ENCODE results near the gene FLRT1.
"Not testable (repeated sequence)": the region's sequence is repeated elsewhere in the genome, so short reads cannot be mapped to it uniquely, and the experiment has no call there.

Gene FLRT1

DNA sequence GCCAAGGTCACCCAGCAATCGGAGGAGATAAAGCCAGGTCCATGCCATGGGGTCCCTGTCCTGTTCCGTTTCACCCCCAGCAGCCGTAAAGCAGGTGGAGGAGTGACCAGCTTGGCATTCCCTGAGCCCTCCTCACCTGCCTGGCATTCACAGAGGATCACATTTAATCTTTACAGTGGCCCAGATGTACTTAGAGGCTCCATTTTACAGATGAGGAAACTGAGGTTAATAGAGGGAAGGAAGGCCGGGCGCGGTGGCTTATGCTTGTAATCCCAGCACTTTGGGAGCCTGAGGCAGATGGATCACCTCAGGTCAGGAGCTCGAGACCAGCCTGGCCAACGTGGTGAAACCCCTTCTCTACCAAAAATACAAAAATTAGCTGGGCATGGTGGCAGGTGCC is 11.6 kb downstream of the FLRT1 start:
- not testable (repeated sequence) for DNase-seq (ENCODE audit: low read depth, low spot score)

DNA sequence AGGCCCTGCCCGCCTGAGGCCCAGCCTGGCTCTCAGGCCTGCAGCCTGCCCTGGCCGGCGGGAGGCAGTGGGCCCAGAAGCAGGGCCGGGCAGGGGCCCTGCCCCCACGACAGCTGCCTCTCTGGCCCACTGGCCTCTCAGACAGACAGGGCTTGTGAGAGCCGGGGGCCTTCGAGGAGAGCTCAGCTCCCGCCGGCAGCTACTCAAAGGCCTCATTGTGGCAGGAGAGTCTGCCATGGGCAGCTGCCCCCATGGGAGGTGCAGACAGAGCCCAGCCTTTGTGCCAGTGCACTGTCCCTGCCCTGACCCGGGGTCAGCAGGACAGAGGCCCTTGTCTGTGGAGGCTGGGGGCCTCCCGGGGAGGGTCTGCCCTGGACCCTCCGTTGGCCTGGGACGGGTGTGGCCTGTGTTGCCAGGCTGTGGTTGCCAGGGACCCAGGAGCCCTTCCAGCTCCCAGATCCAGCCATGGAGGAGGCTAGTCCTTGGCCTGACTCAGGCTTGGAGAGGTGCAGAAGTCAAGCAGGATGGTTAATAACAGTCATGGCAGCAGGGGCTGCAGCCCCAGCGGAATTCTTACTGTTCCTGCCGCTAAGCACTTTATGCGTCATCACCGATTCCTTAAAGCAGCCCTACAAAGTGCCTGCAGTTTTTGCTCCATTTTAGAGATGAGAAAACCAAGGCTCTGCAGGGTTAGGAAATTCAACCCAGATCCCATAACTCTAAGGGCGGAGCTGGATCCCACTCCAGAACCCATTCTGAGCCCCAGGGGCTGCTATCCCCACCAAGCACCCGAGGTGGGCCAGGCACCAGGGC is 12.5 kb downstream of the FLRT1 start:
- DNase-seq (ENCODE audit: low read depth, low spot score) = no peak

DNA sequence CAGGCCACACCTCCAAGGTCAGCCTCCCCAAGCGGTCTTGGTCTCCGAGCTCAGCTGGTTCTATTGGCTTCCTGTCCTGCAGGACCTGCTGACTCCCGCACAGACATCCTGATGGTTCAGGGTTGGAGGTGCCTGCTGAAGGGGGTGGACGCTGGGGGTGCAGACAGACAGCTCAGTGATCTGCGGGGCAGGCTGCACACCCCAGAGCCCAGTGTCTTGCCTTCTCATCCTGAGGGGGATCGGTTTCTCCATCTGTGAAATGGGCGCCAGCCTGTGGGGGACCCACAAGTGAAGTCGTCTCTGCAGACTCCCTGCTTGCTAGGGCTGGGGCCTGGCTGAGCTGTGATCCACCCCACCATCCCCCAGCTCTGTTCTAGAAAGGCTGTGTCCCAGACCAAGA is 13.8 kb downstream of the FLRT1 start:
- DNase-seq (ENCODE audit: low read depth, low spot score) = no peak

DNA sequence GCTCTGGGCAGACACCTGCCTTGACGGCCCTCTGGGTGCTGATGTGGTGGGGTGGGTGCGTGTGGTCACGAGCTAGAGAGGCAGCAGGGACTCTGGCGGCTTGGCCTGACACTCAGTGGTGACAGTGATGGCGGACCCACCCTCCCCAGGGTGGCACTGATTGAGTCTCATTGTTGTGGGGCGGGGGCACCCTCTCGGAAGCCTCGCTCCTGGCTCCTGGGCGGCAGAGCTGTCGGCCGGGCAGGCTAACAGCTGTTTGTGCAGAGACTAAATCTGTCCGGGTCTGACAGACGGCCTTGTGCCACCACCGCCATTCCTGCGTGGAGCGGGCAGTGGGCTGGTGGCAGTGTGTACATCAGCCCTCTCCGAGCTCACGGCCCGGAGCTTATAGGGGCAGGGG is 15.6 kb downstream of the FLRT1 start:
- no peak for DNase-seq (ENCODE audit: low read depth, low spot score)

DNA sequence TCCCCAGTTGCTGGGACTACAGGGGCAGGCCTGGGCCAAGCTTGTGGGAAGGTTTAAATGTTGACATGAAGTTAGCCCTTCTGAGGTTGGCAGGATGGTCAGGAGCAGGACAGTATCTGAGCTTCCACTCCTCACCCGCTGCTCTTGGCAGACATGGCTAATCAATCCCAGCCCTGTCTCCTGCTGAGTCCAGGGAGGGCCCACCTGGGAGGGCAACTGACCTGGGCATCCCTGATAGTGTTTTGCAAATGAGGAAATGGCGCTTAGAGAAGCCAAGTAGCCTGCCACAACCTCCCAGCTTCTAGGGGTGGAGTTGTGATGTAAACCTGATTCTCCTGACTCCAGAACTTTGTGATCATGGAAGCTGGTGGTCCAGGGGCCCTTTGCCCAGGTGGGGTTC is 16.7 kb downstream of the FLRT1 start:
- DNase-seq (ENCODE audit: low read depth, low spot score) = no peak

DNA sequence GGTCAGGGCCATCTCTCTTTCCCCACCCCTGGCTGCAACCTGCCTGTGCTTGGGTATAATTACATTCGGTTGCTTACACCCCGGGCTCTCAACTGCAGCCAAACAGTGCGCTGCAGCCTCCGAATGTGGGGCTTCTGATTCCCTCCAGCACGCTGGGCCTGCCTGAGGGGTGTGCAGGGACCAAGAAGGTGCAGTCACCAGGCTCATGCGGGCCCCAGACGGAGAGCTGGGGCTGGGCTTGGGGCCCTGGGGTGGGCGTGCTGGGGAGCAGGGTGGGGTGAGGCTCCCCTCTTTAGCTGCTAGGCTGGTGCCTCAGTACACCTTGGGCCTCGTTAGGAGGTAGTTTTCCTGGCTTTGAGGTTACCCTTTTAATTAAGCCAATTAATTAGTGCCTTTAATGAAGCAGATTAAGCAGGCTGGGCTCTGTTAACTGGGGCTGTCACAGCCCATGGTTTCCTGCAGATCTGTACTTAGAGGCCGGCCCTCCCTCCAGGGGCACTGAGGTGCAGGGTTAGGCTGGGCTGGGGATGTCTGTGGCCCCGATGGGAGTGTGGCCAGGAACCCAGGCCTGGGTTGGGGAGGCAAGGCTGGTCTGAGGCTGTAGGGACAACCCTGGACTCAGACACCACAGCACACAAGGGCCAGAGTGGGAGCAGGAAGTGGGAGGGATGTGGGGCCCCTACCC is 17.3 kb downstream of the FLRT1 start:
- no peak for DNase-seq (ENCODE audit: low read depth, low spot score)

DNA sequence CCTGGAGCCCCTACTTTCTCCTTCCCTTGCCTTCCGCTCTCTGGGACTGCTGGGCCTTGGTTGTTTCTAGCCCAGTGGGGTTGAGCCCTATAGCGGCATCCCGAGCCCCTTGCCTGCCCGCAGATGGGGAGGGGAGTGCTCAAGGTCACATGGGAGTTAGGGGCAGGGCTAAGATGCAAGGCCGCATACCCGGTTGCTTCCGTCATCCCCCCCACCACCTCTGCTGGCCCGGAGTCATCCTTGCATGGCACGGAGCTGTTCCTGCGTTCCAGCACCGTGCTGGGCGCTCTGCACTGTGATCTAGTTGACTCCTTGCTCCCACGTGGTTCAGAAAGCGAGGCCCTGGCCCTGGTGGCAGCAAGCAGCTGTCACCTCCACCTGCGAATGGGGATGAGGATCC is 18.0 kb downstream of the FLRT1 start:
- peak; percentile 57 for DNase-seq (ENCODE audit: low read depth, low spot score)

DNA sequence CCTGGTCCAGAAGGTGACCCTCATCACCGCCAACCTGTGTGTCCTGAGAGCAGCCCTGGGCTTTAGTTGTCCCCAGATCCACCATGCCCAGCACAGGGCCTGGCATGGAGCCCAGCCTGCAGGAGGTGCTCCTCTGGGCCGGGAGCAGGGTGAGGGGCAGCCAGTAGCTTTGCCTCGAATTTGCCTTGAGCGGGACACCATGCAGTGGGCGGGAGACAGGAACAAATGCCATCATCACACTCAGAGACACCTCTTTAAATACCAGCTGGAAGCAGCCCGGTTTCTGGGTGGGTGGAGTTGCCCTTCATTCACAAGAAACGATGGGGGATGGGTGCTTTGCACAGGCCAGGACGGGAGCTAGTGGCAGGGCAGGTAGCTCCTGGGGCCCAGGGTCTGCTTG is 19.3 kb downstream of the FLRT1 start:
- DNase-seq (ENCODE audit: low read depth, low spot score) = no peak

DNA sequence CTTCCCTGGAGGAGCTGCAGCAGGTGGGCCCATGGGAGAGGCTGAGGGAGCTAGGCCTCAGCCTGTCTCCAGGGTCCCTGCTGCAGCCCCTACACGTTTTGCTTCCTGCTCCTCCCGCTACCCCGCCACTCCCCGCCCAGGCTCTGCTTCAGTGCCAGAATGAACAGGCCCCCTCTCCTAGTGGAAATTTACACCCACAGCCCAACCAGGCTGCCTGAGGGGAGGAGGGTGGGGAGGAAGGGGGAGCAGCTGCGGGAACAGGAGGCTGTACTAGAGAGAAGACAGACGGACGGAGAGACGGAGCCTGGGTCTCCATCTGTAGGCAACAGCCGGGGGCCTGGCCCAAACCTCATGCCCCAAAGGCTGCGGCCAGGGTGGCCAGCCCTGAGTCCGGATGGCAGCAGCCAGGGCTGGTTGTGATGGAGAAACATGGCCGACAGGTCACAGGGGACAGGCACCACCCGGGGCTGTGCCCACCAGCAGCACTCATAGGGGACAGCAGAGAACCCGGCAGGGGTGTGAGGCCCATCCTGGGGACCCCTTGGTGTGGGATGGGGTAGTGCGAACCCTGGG is 20.6 kb downstream of the FLRT1 start:
- DNase-seq (ENCODE audit: low read depth, low spot score) = no peak

DNA sequence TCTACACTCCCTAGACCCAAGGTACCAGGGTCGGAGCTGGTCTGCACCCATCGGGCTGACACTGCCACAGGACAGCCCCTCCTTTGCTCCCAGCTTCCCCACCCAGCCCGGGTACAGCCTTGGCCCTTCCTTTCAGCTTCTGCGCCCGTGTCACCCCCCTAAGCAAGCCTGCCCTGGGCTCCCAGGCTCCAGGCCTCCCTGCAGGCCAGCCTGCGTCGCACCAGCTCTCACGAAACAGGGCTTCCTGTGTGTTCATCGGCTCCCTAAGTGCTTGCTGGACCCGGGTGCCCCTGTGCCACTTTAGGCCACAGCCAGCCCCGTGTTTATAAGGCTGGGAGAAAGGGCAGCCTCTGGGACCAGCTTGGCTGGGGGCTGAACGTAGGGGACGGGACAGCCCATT is 21.1 kb downstream of the FLRT1 start:
- no peak for DNase-seq (ENCODE audit: low read depth, low spot score)

DNA sequence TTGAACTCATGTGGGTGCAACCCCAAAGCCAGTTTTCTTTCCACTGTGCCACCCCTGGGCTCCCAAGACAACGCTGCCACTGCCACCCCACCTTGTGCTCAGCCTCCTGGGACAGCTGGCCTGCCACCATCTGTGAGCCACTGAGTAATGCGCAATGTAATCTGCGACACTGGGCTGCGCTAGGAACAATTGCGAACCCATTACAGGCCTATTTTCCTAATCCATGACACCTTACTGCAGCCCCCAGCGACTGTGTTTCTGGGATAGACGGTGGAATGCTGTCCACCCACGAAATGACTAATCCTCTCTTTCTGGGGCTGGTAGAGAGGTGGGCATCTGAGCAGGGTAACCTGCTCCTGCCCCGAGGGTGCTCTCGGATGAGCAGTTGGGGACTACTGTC is 22.2 kb downstream of the FLRT1 start:
- no peak for DNase-seq (ENCODE audit: low read depth, low spot score)

DNA sequence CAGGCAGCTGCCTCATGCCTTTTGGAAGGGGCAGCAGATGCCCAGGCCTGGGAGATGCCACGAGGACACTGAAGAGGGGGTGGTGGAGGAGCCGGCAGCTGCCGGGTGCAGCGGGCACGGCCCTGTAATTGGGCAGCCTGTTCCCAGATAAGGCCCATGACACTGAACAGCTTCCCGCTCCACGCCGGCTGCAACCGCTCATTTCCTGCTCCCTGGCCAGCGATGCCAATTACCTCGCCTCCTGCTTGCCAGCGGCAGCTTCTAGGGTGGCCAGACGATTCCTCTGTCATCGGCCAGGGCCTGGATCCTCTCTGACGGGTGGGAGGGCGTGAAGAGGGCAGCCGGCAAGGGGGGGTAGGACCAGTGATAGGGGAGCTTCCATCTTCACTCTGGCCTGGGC is 22.8 kb downstream of the FLRT1 start:
- no peak for DNase-seq (ENCODE audit: low read depth, low spot score)

DNA sequence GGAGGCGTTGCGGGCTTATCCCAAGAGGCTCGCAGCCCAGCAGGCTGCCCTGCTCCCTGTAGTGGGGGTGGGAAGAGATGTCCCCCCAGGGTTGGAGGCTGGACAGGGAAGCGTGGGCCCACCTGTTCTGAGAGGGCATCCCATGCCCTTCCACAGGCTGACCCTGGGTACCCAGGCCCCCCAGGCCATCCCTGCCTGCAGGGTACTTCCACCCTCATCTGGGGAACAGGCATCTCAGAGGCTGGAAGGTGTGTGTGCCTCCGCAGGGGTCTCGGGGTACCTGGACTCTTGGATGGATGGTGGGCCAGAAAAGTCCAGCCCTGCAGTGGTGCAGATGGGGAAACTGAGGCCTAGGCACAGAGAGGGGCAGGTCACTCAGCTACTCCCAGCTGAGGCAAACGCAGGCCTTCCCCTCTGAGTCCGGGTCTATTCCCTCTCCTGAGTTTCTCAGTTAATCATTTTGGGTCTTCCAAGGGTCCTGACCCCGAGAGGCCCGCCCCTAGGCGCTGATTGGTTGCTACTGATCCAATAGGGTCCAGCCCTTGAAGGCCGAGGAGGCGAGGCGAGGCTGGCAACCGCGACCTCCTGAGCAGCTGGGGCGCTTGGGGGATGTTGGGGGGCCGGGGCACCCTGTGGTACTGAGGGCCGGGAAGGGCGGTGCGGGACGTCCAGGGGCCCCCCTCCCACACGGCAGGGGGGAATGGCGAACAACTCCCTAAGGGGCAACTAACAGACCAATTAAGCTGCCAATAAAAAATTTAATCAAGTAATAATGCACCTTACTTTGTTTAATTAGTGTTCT is 23.8 kb downstream of the FLRT1 start:
- no peak for DNase-seq (ENCODE audit: low read depth, low spot score)

DNA sequence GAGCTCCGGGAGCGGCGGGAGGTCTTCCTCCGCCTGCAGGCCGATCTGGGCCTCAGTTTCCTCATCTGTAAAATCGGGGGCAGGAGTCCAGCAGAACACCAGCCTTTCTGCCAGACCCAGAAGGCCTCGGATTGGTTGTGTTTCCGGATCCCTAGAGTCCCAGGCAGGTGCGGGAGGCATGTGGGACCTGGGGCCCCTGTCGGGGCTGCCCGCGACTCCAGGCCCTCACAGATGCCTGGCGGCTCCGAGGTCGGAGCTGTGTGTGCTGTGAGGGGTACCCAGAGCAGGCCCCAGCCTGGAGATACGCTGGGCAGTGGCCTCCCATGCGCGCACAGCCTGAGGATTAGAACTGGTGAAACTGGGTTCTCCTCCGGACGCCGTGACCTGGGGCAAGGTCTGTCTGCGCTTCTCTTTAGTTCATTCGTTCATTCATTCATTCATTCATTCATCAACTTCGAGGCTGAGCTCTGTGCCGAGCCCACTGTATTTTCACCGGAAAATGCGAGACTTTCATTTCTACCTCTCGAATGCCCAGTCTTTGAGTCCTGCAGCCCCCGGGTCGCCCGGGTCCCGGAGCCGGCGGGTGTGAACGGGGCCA is 24.6 kb downstream of the FLRT1 start:
- DNase-seq (ENCODE audit: low read depth, low spot score) = no peak

DNA sequence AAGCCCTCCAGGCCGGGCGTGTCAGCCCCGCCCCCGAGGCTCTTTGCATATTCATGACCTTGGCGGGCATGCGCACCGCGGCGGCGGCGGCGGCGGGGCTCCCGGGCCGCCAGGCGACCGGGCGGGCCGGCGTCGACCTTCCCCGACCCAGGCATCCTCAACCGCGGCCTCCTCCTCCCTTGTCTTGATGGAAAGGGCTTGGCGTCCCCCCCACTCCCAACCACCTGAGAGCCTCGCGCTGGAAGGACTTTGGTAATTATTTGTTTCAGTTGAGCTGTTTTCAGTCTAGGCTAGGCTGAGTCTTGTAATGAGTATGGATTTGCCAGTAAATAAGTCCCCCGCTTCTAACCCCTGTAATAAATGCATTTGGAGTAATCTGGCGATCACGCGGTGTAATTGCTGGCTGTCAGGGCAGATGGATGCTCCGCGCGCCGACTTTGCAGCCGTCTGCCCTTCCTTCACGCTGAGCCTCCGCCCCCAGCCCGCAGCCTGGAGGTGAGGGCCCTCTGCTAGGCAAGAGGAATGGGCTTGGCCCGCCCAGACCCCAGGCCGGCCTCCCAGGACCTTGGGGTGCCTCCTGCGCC is 25.2 kb downstream of the FLRT1 start:
- DNase-seq (ENCODE audit: low read depth, low spot score) = no peak

DNA sequence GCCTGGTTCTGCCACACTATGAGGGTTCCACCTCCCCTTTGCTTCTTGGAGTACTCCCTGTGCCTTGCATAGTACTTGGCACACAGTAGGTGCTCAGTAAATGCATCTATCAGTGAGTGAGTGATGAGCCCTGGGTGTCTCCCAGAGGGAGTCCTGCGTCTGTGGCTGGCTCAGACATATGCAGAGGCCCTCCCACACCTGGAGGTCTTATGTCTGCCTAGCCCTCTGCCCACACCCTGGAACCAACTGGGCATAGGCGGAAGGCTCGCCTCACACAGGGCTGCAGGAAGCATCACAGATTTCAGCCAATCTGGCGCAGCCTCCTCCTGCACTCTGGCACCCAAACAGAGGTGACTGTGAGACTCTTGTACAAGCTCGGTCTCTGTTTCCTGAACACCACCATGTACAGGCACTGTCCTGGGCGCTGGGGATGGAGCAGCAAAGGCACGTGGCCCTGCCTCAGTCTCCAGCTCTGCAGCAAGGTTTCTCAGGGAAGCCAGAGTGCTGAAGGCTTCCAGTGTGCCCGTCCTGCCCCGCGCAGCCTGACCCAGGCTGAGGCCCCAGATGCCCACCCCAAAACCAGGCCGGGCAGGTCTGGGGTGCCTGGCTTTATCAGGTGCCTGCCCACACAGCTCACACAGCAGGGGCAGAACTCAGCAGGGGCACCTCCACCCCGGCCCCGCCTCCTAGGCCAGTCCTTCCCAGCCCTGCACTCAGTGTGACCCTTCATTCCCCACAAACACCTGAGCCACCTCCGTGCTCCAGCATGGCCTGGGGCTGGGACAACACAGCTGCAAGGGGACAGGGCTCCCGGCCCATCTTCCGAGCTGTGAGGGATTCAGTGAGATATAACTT is 26.7 kb downstream of the FLRT1 start:
- no peak for DNase-seq (ENCODE audit: low read depth, low spot score)

DNA sequence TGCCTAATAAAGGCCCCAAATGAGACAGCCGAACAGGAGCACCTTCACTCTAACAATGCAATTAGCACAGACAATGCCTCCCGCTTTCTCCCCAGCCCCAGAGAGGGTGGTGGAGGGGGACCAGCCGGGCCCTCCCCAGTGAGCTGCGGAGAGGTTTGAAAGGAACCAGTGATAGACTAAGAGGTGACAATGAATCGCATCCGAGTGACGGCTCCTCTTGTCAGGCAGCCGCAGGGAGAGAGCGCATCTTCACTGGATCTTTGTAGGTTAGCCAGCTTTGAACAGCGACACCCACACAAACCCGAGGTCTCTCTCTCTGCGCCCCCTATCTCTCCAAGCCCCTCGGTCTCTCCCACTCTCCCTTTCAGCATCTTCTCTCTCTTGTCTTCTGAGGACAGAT is 28.0 kb downstream of the FLRT1 start:
- no peak for DNase-seq (ENCODE audit: low read depth, low spot score)

DNA sequence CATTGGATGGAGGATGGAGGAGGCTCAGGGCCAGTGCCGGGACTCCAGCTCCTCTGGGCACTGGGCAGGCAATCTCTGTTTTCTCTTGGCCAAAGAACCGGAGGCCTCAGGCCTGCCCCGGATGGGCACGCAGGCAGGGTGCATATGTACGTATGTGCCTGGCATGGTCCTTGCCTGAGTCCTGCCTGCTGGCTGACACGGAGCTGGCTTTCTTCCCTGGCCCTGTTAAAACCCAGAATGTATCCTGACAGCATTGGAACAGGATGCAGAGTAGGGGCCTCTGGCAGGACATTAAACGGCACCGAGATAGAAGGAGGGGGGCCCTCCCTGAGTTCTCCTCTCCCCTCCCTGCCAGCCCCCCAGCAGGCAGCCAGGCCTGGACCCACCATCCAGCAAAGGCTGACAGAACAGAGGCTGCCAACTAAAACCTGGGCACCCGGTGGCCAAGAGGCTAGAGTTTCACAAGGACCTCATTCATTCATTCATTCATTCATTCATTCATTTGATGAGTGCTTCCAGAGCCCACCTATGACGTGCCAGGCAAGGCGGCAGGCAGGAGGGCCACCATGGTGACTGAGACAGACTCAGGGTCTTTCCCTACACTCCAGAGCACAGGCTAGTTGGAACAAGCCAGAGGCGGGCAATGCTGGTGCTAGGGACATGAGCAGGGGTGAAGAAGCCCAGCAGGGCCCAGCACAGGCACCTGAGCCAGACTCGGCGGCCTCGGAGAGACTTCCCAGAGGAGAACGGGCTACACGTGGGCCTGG is 28.8 kb downstream of the FLRT1 start:
- DNase-seq (ENCODE audit: low read depth, low spot score) = no peak

DNA sequence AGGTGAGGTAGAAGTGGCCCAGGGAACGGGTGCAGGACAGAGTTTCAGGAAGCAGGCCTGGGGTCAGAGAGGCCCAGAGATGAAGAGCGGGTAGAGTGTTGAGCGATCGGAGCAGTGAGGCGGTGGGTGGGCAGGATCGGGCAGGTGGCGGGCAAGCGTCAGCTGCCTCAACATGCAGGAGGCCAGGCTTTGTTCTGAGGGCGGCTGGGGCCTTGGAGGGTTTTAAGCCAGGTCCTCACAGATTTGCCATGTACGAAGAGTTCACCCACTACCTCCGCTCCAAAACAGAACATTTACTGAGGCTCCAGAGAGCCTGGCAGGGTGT is 29.4 kb downstream of the FLRT1 start:
- DNase-seq (ENCODE audit: low read depth, low spot score) = no peak

DNA sequence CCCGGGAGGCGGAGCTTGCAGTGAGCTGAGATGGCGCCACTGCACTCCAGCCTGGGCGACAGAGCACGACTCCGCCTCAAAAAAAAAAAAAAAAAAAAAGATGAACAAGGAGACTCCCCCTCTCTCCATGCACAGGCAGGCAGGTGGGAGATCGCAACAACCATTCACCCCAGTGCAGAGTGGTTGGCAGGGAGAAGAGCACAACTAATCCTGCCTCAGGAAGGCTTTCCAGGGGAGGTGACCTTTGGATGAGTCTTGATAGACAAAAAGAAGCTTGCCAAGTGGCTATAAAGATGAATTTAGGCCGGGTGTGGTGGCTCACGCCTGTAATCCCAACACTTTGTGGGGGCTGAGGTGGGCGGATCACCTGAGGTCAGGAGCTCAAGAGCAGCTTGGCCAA is 30.0 kb downstream of the FLRT1 start:
- no peak for DNase-seq (ENCODE audit: low read depth, low spot score)
